ENCODE results near the gene ETFA. TPM values are rescaled to one million over a fixed set of nuclear protein-coding genes. Genes with fewer than 3 reads are reported as not detected.

The ETFA gene
- total RNA-seq, 2 experiments from 2014 or later: 84.8 to 146 TPM

- H3K79me2 ChIP-seq (ENCODE audit: insufficient read depth, low read depth, low read length): no peaks in the 10 kb centered on the region
- no TSS peak for BruUV-seq (replicated peaks)
- POLR2A ChIA-PET: interaction anchor here (0.6 kb wide), 1 partner anchor 79 kb away, joined by 3 read pairs; no protein-coding TSS in a partner anchor
- no peak overlapping the region for H3K4me2 ChIP-seq (ENCODE audit: low read length)
- H2AFZ ChIP-seq (ENCODE audit: low read length): no peak overlapping the region
- intact Hi-C loops (cut with micrococcal nuclease; ENCODE audit: unreplicated experiment): no loop called here
- H4K20me1 ChIP-seq (ENCODE audit: insufficient read depth, low read length): no peaks in the 10 kb centered on the region
- H3K27ac ChIP-seq (ENCODE audit: low read depth, low read length, poor library complexity, severe bottlenecking): no peak overlapping the region
- no peaks in the 10 kb centered on the region for H3K9me2 ChIP-seq (ENCODE audit: insufficient read depth, low read length)
- TF ChIP-seq EZH2phosphoT487 (IDR thresholded peaks at IDR 0.05; ENCODE audit: borderline replicate concordance, low read depth, low read length): no peak
- TF ChIP-seq CTCF (conservative IDR thresholded peaks at IDR 0.05; ENCODE audit: low read length): no peak
- H3K4me3 ChIP-seq (ENCODE audit: low read depth, low read length, poor library complexity, severe bottlenecking): no peak overlapping the region
- CTCF ChIA-PET (ENCODE audit: unreplicated experiment): no interaction called here
- no peak for DNase-seq (ENCODE audit: low spot score)
- peaks cover 52% of the 10 kb centered on the region for H3K36me3 ChIP-seq (ENCODE audit: insufficient read depth, low read length)
- no peaks in the 10 kb centered on the region for H3K4me1 ChIP-seq (ENCODE audit: insufficient read depth, low read length, poor library complexity, severe bottlenecking)
- H3K9me3 ChIP-seq (ENCODE audit: low read length): 0 out of 2 replicates have a peak, but pooled peaks cover 3% of the 10 kb centered on the region
Observed at GRCh38 chr15:76217029-76217881, 94.0 kb downstream of the ETFA start.

GRCh38 chr15:76215634-76216033, 95.6 kb downstream of the ETFA start:
- Histone ChIP-seq H3K9me2 (ENCODE audit: insufficient read depth, low read length) (no peaks in the 10 kb centered on the region), H3K4me1 (ENCODE audit: insufficient read depth, low read length, poor library complexity, severe bottlenecking) (no peaks in the 10 kb centered on the region), H3K4me3 (ENCODE audit: low read depth, low read length, poor library complexity, severe bottlenecking) (no peak overlapping the region), H3K4me2 (ENCODE audit: low read length) (no peak overlapping the region), H3K27ac (ENCODE audit: low read depth, low read length, poor library complexity, severe bottlenecking) (no peak overlapping the region), H4K20me1 (ENCODE audit: insufficient read depth, low read length) (no peaks in the 10 kb centered on the region), H2AFZ (ENCODE audit: low read length) (no peak overlapping the region), H3K79me2 (ENCODE audit: insufficient read depth, low read depth, low read length) (no peaks in the 10 kb centered on the region), H3K9me3 (ENCODE audit: low read length) (0 out of 2 replicates have a peak, but pooled peaks cover 3% of the 10 kb centered on the region), H3K36me3 (ENCODE audit: insufficient read depth, low read length) (peaks cover 59% of the 10 kb centered on the region)
- intact Hi-C loops (cut with micrococcal nuclease; ENCODE audit: unreplicated experiment): no loop called here
- CTCF ChIA-PET (ENCODE audit: unreplicated experiment): no interaction called here
- TF ChIP-seq CTCF (conservative IDR thresholded peaks at IDR 0.05; ENCODE audit: low read length) (no peak), EZH2phosphoT487 (IDR thresholded peaks at IDR 0.05; ENCODE audit: borderline replicate concordance, low read depth, low read length) (no peak)
- POLR2A ChIA-PET: interaction anchor here (0.6 to 0.8 kb wide), 2 partner anchors 11 to 428 kb away, joined by 3 to 4 read pairs; no protein-coding TSS in a partner anchor
- no TSS peak for BruUV-seq (replicated peaks)
- DNase-seq (ENCODE audit: low spot score): no peak

GRCh38 chr15:76209942-76210341, 101.3 kb downstream of the ETFA start:
- BruUV-seq (replicated peaks): no TSS peak
- ChIA-PET CTCF (ENCODE audit: unreplicated experiment) (no interaction called here), POLR2A (no interaction called here)
- H4K20me1 ChIP-seq (ENCODE audit: insufficient read depth, low read length): no peaks in the 10 kb centered on the region
- no peak overlapping the region for H3K4me2 ChIP-seq (ENCODE audit: low read length)
- H3K4me3 ChIP-seq (ENCODE audit: low read depth, low read length, poor library complexity, severe bottlenecking): no peak overlapping the region
- intact Hi-C loops (cut with micrococcal nuclease; ENCODE audit: unreplicated experiment): no loop called here
- H3K4me1 ChIP-seq (ENCODE audit: insufficient read depth, low read length, poor library complexity, severe bottlenecking): no peaks in the 10 kb centered on the region
- peaks cover 31% of the 10 kb centered on the region for H3K36me3 ChIP-seq (ENCODE audit: insufficient read depth, low read length)
- H3K27ac ChIP-seq (ENCODE audit: low read depth, low read length, poor library complexity, severe bottlenecking): no peak overlapping the region
- no peak overlapping the region for H2AFZ ChIP-seq (ENCODE audit: low read length)
- H3K9me2 ChIP-seq (ENCODE audit: insufficient read depth, low read length): no peaks in the 10 kb centered on the region
- no peak for TF ChIP-seq CTCF (conservative IDR thresholded peaks at IDR 0.05; ENCODE audit: low read length)
- no peak for TF ChIP-seq EZH2phosphoT487 (IDR thresholded peaks at IDR 0.05; ENCODE audit: borderline replicate concordance, low read depth, low read length)
- H3K79me2 ChIP-seq (ENCODE audit: insufficient read depth, low read depth, low read length): no peaks in the 10 kb centered on the region
- DNase-seq (ENCODE audit: low spot score): no peak
- no peaks in the 10 kb centered on the region for H3K9me3 ChIP-seq (ENCODE audit: low read length)

Measured in OCI-LY7 (cell line).